ENCODE data around the gene C4B. TPM values are rescaled to one million over a fixed set of nuclear protein-coding genes. Genes with fewer than 3 reads are reported as not detected.

The C4B gene
- total RNA-seq, 1 experiment from 2014 or later, result 8.8 TPM

- no TSS peak for BruUV-seq (replicated peaks)
- CTCF ChIA-PET, result no interaction called here
- 0 out of 2 replicates have a peak, but pooled peaks have one; percentile 27 for ATAC-seq
- no peak for TF ChIP-seq SIN3A (IDR thresholded peaks at IDR 0.05; ENCODE audit: borderline replicate concordance, insufficient read depth, low read depth, low read length)
- TF ChIP-seq REST (IDR thresholded peaks at IDR 0.05; ENCODE audit: insufficient read depth in 1 of 2, low read depth in 2 of 2, low read length in 1 of 2), result no peak
- TF ChIP-seq POLR2AphosphoS5 (IDR thresholded peaks at IDR 0.05; ENCODE audit: low read depth, low read length), result no peak
- no peak for TF ChIP-seq CTCF (IDR thresholded peaks at IDR 0.05)
- no peak for TF ChIP-seq TCF7L2 (IDR thresholded peaks at IDR 0.05; ENCODE audit: low read depth, low read length)
- POLR2A ChIA-PET, result no interaction called here
- DNase-seq (ENCODE audit: low read depth, low spot score), result no peak
- Histone ChIP-seq H3K36me3 (ENCODE audit: control insufficient read depth, insufficient read depth, low read length) (no peaks in the 10 kb centered on the region), H3K4me3 (ENCODE audit: low read depth in 2 of 2, low read length in 2 of 2) (no peak overlapping the region), H3K9me3 (ENCODE audit: control insufficient read depth, insufficient read depth, low read depth, low read length) (no peaks in the 10 kb centered on the region), H3K27ac (ENCODE audit: low read length) (no peak overlapping the region), H3K27me3 (ENCODE audit: control insufficient read depth, insufficient read depth, low read length) (no peaks in the 10 kb centered on the region), H3K4me1 (ENCODE audit: control insufficient read depth, insufficient read depth, low read length) (no peaks in the 10 kb centered on the region)
- intact Hi-C loops (cut with micrococcal nuclease; ENCODE audit: unreplicated experiment), result no loop called here
- in situ Hi-C loops (cut with HindIII; ENCODE audit: low pct_unique_long_range_greater_than_20kb, low sequenced_read_pairs), result no loop called here
Measured at GRCh38 chr6:32074996-32075532, 60.5 kb downstream of the C4B start.

GRCh38 chr6:32075781-32076180 lies 61.2 kb downstream of the C4B start:
- no peaks in the 10 kb centered on the region for H3K36me3 ChIP-seq (ENCODE audit: control insufficient read depth, insufficient read depth, low read length)
- no peaks in the 10 kb centered on the region for H3K27me3 ChIP-seq (ENCODE audit: control insufficient read depth, insufficient read depth, low read length)
- no peak overlapping the region for H3K27ac ChIP-seq (ENCODE audit: low read length)
- ChIA-PET CTCF (no interaction called here), POLR2A (no interaction called here)
- in situ Hi-C loops (cut with HindIII; ENCODE audit: low pct_unique_long_range_greater_than_20kb, low sequenced_read_pairs), result no loop called here
- H3K4me3 ChIP-seq (ENCODE audit: low read depth in 2 of 2, low read length in 2 of 2), result no peak overlapping the region
- ATAC-seq (no peak), DNase-seq (ENCODE audit: low read depth, low spot score) (no peak)
- no peaks in the 10 kb centered on the region for H3K4me1 ChIP-seq (ENCODE audit: control insufficient read depth, insufficient read depth, low read length)
- no TSS peak for BruUV-seq (replicated peaks)
- TF ChIP-seq CTCF (IDR thresholded peaks at IDR 0.05) (no peak), SIN3A (IDR thresholded peaks at IDR 0.05; ENCODE audit: borderline replicate concordance, insufficient read depth, low read depth, low read length) (no peak), POLR2AphosphoS5 (IDR thresholded peaks at IDR 0.05; ENCODE audit: low read depth, low read length) (no peak), TCF7L2 (IDR thresholded peaks at IDR 0.05; ENCODE audit: low read depth, low read length) (no peak), REST (IDR thresholded peaks at IDR 0.05; ENCODE audit: insufficient read depth in 1 of 2, low read depth in 2 of 2, low read length in 1 of 2) (no peak)
- intact Hi-C loops (cut with micrococcal nuclease; ENCODE audit: unreplicated experiment), result no loop called here
- H3K9me3 ChIP-seq (ENCODE audit: control insufficient read depth, insufficient read depth, low read depth, low read length), result no peaks in the 10 kb centered on the region
